ENCODE measurements around the gene SRRM5. TPM values are rescaled to one million over a fixed set of nuclear protein-coding genes. Genes with fewer than 3 reads are reported as not detected.

SRRM5 gene
- total RNA-seq, 1 donor from 2014 or later = 0.23 TPM

DNA sequence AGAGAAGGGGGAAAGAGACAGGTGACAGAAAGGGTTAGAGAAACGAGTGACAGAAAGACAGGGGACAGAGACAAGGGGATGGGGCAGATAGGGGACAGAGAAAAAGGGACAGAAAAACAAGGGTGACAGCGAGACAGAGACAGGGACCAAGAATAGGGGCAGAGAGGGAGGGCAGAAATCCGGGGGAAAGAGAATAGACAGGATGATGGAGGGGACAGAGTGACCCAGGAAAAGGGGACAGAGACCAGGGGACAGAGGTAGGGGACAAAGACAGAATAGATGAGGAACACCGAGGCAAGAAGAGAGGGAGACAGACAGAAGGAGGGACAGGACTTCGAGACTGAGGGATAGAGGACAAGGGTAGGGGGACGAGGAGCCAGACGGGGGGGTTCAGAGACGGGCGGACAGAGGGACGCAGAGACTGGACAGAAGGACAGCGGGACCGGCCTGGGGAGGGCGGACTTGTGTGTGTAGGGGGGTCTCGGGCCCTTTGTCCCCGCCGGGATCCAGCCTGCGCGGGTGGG, 27.2 kb downstream of the SRRM5 start:
- Mint-ChIP-seq H3K27ac (ENCODE audit: unreplicated experiment) (no peak overlapping the region), H3K4me1 (ENCODE audit: low read depth, unreplicated experiment) (peaks cover 7% of the 10 kb centered on the region), H3K9me3 (ENCODE audit: unreplicated experiment) (peaks cover 3% of the 10 kb centered on the region), H3K36me3 (ENCODE audit: low read depth, unreplicated experiment) (no peaks in the 10 kb centered on the region), H3K4me3 (ENCODE audit: unreplicated experiment) (peak overlapping the region; percentile 93), H3K27me3 (ENCODE audit: low read depth, unreplicated experiment) (peaks cover 8% of the 10 kb centered on the region)
- Histone ChIP-seq H3K79me2 (ENCODE audit: insufficient read depth, low read length) (no peaks in the 10 kb centered on the region), H3K4me3 (ENCODE audit: insufficient read depth, low read depth, low read length) (no peak overlapping the region), H3K27ac (ENCODE audit: low read depth, low read length) (no peak overlapping the region), H3K36me3 (ENCODE audit: insufficient read depth, low read length) (no peaks in the 10 kb centered on the region), H2AFZ (ENCODE audit: low read depth, low read length) (peak overlapping the region; percentile 1), H4K20me1 (ENCODE audit: insufficient read depth, low read length) (peaks cover 8% of the 10 kb centered on the region), H3K4me1 (ENCODE audit: insufficient read depth, low read length) (peaks cover 26% of the 10 kb centered on the region), H3K4me2 (ENCODE audit: low read length) (peak overlapping the region; percentile 74), H3K9me3 (ENCODE audit: insufficient read depth, low read depth, low read length) (no peaks in the 10 kb centered on the region), H3K9ac (ENCODE audit: low read length) (peak overlapping the region; percentile 43), H3K27me3 (ENCODE audit: insufficient read depth, low read length) (peaks cover 14% of the 10 kb centered on the region)
- DNase-seq (ENCODE audit: low read depth) (no peak), FAIRE-seq (no peak)
- TF ChIP-seq, protein P1, sequence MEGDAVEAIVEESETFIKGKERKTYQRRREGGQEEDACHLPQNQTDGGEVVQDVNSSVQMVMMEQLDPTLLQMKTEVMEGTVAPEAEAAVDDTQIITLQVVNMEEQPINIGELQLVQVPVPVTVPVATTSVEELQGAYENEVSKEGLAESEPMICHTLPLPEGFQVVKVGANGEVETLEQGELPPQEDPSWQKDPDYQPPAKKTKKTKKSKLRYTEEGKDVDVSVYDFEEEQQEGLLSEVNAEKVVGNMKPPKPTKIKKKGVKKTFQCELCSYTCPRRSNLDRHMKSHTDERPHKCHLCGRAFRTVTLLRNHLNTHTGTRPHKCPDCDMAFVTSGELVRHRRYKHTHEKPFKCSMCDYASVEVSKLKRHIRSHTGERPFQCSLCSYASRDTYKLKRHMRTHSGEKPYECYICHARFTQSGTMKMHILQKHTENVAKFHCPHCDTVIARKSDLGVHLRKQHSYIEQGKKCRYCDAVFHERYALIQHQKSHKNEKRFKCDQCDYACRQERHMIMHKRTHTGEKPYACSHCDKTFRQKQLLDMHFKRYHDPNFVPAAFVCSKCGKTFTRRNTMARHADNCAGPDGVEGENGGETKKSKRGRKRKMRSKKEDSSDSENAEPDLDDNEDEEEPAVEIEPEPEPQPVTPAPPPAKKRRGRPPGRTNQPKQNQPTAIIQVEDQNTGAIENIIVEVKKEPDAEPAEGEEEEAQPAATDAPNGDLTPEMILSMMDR (IDR thresholded peaks at IDR 0.05; ENCODE audit: insufficient read depth, low read depth, low read length) = no peak
- no peak for TF ChIP-seq EZH2 (IDR thresholded peaks at IDR 0.05; ENCODE audit: insufficient read depth, low read length)

DNA sequence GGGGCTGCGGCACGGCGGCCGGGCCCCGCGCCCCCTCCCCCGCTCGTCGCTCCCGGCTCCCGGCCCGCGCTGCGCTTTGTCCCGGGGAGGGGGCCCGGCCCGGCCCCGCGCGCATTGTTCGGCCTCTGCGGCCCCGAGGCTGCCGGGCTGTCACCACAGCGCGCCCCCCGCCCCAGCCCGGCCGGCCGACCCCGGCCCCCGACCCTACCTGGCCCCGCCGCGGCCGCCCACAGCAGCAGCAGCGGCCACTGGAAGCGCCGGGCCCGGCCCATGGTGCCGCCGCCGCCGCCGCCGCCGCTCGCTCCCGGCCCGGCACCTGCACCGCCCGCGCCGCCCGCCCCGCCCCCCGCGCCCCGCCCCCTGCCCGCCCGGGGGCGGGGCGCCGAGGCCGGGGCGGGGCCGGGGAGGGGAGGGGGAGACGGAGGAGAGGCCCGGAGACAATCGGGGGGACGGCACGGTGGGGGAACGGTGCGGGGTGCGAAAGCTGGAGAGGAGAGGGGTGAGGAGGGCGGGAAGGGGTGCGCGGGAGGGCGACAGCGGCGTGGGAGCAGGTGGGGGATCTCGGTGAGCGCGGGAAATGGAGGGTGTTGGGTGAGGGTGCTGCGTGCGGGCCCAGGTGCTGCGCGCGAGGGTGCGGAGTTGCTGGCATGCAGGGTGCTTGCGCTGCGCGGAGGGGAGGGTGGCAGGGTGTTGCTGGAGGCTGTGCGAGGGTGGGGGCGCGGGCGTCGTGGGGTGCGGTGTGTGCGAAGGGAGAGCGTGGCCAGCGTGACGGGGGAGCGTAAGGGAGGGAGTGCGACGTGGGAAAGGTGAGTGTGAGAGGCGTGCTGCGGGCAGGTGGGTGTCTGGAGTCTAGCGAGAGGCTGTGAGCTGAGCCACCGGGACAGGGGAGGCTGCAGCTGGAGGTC, 27.9 kb downstream of the SRRM5 start, which contains the start of gene CADM4:
TSS of gene CADM4 (minus strand) at position 332 of the 905 bp plus-strand sequence. CDS start at position 272, 60 bp downstream.
- Histone ChIP-seq H3K27me3 (ENCODE audit: insufficient read depth, low read length) (peaks cover 14% of the 10 kb centered on the region), H3K4me1 (ENCODE audit: insufficient read depth, low read length) (peaks cover 23% of the 10 kb centered on the region), H3K4me2 (ENCODE audit: low read length) (peak within 1 kb of the TSS; percentile 91), H3K9ac (ENCODE audit: low read length) (peak within 1 kb of the TSS; percentile 43), H3K9me3 (ENCODE audit: insufficient read depth, low read depth, low read length) (no peaks in the 10 kb centered on the region), H4K20me1 (ENCODE audit: insufficient read depth, low read length) (peaks cover 8% of the 10 kb centered on the region), H2AFZ (ENCODE audit: low read depth, low read length) (peak within 1 kb of the TSS; percentile 77), H3K27ac (ENCODE audit: low read depth, low read length) (no peak within 1 kb of the TSS), H3K4me3 (ENCODE audit: insufficient read depth, low read depth, low read length) (peak within 1 kb of the TSS; percentile 42), H3K36me3 (ENCODE audit: insufficient read depth, low read length) (no peaks in the 10 kb centered on the region), H3K79me2 (ENCODE audit: insufficient read depth, low read length) (no peaks in the 10 kb centered on the region)
- peaks cover 3% of the 10 kb centered on the region for H3K9me3 Mint-ChIP-seq (ENCODE audit: unreplicated experiment)
- TF ChIP-seq EZH2 (IDR thresholded peaks at IDR 0.05; ENCODE audit: insufficient read depth, low read length) = peak; percentile 61
- TF ChIP-seq, protein P1 (IDR thresholded peaks at IDR 0.05; ENCODE audit: insufficient read depth, low read depth, low read length) = no peak
- no peak for DNase-seq (ENCODE audit: low read depth)
- no peak for FAIRE-seq
- peaks cover 8% of the 10 kb centered on the region for H3K27me3 Mint-ChIP-seq (ENCODE audit: low read depth, unreplicated experiment)
- H3K36me3 Mint-ChIP-seq (ENCODE audit: low read depth, unreplicated experiment) = no peaks in the 10 kb centered on the region
- H3K4me1 Mint-ChIP-seq (ENCODE audit: low read depth, unreplicated experiment) = peaks cover 7% of the 10 kb centered on the region
- peak within 1 kb of the TSS; percentile 93 for H3K4me3 Mint-ChIP-seq (ENCODE audit: unreplicated experiment)
- no peak within 1 kb of the TSS for H3K27ac Mint-ChIP-seq (ENCODE audit: unreplicated experiment)
